ENCODE measurements around the gene ZCCHC24. TPM values are rescaled to one million over a fixed set of nuclear protein-coding genes. Genes with fewer than 3 reads are reported as not detected.
A peak's percentile ranks its signal among the peaks of the same experiment; 100 is the strongest.

ZCCHC24 gene
- polyA plus RNA-seq (2013, experiment 1 of 2; ENCODE audit: insufficient read length): 40.9 TPM
- 42.8 TPM for polyA plus RNA-seq (2013, experiment 2 of 2; ENCODE audit: insufficient read length)

DNA sequence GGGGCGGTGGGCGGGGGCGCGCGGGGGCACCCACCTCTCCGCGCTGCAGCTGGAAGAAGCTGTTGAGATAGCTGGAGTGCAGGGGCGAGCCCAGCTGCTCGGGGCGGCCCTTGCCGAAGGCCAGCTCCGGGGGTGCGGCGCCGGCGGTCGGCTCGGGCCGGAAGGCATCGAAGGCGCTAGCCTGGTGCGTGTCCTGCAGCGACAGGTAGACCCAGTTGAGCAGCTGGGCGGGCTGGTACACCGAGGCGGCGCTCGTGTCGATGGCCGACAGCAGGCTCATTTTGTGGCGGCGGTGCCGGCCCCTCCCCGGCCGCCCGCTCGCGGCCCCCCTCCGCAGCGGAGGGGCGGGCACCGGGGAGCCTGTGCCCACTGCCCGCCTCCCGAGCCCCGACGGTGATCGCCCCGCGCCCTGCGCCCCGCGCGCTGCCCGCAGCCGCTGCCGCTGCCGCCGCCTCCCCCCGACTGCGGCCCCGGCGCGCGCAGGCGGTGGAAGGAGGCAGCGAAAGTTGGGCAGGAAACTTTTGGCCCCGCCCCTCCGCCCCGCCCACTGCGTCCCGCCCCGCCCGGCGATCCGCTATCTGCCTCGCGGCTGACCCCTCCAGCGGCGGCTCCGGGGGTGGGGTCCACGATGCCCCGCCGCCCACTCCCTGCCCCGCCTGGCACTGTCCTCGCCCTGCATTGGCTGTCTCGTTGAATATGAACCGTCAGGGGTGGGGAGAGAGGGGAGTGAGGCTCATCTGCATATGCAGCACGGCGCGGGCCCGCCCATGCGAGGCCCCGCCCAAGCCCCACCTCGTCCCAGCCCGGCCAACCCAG lies at the start of gene ZCCHC24:
Gene ZCCHC24 (minus strand): TSS at position 464 of the 816 bp plus-strand sequence. CDS start 184 bp downstream, at position 280.
- peak; percentile 100 for DNase-seq

DNA sequence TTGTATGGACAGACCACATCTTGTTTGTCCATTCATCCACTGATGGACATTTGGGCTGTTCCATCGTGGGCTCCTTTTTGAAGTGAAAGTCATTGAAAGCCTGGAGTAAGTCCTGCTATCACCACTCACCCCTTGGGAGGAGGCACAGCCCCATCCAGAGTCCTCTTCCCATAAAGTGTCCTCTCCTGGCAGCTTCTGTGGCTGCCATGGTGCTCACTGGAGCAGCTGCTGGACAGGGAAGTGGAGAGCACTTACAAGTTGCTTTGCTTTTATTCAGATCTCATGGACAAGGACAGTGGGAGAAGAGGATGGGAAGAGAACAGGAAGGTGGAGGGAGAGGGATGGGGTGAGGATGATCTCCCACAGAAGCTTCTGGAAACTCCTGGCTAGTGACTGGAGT lies 48.4 kb upstream of the ZCCHC24 start:
- no peak for DNase-seq

DNA sequence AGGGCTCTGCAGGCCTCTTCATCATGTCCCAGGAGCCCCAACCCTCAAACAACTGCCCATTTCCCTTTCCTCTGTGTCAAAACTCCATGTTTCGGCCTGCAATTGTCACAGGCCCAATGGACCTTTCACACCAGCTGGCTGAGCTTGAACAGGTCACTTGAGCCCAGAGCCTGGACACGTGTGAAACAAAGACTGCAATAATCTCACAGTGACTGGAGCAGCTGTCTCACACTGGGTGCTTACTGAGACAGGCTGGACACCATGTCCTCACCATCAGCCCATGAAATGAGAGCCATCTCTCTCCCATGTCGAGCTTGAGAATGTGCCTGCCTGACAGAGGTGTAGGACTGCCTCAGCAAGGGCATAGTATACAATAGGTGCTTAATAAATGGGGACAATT lies 47.4 kb upstream of the ZCCHC24 start:
- DNase-seq: no peak

DNA sequence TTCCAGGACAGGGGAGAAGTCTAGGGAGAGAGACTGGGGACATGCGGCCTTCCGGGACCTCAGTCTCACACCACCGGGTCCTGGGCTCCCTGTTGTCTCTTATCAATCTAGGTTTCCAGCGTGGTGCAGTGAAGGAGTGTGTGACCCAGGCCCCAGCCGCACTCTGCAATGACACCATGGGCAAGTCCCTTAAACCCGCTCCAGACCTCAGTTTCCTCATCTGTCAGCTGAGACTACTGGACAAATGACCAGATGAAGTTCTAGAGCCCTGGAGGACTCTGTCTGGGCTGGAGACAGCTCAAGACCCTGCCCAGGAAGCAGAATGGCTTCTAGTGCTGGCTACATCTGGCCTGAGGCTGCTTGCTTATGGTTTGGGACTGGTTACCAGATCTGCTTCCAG lies 46.8 kb upstream of the ZCCHC24 start:
- no peak for DNase-seq

DNA sequence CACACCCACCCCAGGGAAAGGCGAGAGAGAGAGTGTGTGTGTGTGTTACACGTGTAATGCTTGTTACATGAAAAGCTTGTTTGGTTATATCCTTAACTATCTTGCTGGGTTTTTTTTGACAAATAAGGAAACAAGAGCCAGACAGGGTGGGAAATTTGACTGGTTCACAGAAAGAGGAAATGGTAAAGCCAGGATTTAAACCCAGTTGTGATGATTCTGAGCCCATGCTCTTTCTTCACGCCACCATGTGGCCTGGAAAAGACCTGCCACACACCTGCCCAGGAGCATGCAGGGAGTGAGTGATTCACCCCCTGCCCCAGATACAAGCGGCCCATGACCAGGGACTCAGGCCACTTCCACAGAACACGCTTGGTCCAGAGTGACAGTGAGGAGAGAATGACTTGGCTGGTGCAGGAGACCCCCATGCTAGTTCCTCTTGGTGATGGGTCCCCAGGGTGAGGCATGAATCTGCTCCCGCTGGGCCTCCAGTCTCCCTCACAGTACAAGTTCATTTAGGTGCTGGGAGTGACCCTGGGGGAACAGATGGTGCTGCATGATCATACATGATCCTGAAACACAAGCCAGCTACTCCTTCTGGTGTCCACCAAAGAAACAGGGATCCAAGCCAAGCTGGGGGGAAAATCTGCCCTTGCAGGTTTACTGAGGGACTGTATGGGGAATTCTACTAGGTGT lies 45.9 kb upstream of the ZCCHC24 start:
- DNase-seq: no peak

DNA sequence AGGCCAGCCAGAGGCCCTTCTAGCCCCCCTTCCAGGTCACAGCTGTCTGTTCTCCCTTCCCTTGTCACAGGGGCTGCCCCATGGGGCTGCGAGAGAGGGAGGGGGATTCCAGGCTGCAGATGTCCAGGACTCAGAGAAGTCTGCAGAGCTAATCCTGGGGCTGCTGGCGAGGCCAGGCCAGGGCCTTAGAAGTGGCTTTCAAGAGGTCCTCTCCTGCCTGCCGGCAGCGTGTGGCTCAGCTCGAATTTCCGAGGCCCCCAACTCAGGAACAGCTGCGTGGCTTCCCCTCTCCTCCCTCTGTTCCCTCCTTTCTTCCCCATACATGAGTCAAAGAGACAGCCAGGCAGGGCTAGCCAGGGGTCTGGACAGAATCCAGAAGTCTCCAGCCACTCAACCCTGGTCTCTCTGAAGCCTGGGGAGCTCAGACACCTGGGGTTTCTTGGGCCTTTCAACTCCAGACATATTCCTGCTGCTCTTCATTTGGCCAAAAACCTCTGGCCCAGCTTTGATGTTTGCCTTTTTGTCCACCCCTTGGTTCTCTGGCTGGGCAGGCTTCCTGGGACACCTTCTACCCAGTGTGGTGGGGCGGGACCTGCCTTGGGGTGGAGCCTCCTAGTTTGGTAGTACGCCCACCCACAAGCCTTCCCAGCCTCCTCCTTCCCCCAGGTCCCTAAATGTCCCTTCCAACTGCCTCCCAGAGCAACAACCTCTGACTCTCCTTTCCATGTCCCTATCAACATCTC lies 45.1 kb upstream of the ZCCHC24 start:
- DNase-seq: peak; percentile 56

DNA sequence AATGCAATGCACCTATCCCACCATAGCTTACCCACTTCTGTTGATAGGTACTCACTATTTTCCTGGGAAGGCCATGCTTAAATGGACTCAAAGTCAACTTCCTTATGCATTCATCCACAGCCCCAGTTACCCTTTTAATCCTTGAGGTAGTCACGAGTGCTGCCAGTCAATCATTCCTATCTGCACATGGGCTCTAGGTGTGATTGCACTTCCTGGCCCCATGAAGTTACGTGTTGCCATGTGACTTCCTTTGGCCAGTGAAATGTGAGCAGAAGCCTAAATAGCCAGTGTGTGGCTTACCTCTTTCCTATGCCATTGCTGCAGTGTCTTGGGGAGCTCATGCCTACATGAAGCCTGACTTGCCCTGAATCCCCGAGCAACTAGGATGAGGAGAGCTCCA lies 43.4 kb upstream of the ZCCHC24 start:
- DNase-seq: no peak

DNA sequence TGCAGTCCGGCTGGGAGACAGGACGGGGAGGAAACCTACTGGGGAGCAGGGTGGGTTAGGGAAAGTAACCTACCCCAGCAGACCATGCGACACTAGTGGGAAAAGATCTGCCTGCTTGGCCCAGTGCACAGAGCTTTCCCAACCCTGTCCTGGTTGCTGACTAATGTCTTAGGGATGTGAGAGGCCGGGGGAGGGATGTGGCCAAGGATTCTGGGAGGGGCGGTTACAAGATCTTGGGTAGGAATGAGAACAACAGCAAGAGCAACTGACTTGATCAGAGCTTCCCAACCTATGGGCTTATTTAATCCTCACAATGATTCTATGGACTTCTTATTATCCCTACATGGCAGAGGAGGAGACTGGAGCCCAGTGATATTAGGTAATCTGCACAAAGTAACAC lies 42.9 kb upstream of the ZCCHC24 start:
- DNase-seq: peak; percentile 94

DNA sequence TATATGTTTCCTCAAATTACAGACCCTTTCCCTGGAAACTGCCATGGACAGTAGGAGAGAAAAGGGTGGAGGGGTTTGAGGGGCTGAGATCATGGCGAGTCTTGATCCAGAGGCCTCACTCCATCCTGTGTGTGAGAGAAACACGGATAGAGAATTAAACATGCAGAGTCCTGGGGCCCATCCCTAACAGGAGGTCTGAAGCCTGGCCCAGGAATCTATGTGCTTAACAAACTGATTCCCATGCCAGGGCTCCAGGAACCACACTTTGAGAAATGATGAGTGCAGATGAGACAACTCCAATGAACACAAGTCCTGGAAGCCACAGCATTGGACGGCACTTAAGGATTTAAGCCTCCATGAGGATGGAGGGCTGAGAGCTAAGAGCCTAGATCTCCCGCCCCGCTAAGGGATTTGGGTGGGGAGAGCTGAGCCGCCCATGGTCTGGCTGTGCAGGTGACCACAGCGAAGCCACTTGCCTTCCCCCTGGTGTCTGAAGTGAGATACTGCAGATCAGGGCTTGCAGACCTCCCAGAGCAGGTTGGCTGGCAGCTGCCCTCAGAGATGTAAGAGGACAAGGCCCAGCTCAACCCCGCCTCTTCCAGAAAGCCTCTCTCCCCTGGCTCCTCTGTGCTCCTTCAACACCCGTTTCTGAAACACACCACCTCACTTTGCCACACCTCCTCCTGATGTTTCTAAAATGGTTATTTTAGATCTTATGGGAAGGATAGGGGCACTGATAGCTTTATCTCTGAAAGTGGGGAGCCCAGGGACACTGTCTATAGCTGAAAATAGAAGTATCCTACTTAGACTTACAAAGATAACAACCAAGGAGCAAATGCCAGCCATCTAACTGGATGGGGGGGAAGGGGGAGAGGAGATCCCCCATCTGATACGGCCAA lies 42.1 kb upstream of the ZCCHC24 start:
- DNase-seq: peak; percentile 62

DNA sequence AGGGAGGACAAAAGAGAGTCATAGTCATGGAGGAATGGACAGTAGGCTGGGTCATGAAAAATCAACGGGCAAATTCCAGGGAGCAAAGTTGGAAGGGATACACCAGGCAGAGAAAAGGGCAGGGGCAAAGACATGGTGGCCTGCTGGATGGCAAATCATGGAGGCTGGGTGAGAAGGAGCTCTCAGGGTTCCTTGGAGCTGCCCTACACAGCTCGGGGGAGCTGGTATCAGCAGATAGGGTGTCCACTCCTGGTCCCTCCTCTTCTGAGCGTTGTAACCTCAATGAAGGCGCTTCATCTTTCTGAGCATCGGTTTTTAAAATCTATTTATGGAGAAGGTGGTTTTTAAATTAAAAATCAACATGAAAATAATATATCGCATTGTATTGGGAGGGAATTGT lies 39.1 kb upstream of the ZCCHC24 start:
- no peak for DNase-seq

DNA sequence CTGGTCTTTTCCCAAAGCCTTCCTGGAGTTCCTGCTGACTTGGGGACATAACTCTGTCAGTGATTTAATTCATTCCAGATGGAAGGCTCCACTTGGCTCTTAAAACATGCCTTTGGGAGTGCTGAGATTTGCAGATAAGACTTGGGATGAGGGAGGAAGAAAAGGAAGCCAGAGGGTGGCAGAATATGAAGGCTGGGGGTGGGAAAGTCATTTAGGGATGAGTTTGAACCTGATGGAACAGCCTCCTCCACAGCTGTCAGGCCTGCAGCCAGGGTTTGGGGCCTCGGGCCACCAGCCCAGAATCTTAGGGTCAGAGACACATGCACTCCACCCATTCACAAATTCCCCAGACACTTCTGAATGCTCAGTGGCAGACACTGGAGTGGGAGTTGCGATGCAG lies 38.5 kb upstream of the ZCCHC24 start:
- peak; percentile 93 for DNase-seq

DNA sequence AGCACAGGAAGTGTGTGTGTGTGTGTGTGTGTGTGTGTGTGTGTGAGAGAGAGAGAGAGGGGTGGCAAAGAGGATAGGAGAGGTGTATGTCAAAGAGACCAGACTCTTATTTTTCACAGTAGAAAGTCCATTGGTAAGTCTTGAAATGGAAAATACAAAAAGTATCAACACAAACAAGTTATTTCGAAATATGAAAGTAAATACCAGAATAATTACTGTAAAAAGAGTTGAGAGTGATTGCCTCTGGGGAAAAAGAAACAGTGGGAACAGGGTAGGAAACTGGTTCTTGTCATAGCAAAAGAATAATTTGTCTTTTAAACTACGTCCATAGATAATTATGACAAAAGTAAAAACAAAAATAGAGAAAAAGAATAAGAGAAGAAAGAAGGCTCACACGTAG lies 37.9 kb upstream of the ZCCHC24 start:
- peak; percentile 11 for DNase-seq

DNA sequence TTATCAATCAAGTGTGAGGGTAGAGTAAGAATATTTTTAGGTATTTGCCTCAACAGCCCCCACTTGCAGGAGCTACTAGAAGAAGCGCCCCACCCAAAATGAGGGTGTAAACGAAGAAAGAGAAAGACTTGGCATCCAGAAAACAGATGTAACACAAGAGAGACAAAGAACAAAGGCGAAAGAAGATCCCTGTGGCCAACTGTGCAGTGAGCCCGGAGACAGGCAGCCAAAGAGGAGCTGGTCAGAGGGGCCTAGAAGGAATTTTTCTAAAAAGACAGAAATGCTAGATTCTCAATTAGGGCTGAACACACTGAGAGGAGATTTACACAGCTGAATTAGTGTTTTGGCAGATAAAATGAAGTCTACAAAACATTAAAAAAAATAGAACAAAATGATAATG lies 37.3 kb upstream of the ZCCHC24 start:
- no peak for DNase-seq

DNA sequence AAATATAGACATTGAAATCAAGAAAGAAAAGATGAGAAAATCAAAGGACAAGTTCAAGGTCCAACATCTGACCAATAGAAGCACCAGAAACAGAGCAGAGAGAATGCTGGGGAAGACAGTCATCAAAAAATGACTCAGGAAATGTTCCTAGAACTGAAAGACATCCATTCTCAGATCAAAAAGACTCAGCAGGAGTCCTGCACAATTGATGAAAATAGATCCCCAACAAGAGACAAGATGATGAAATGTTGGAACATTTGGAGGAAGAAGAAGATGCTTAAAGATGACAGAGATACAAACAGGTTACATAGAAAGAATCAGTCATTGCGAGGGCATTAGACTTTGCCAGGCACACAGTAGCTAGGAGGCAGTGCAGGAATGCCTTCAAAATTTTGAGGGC lies 36.9 kb upstream of the ZCCHC24 start:
- DNase-seq: peak; percentile 12

DNA sequence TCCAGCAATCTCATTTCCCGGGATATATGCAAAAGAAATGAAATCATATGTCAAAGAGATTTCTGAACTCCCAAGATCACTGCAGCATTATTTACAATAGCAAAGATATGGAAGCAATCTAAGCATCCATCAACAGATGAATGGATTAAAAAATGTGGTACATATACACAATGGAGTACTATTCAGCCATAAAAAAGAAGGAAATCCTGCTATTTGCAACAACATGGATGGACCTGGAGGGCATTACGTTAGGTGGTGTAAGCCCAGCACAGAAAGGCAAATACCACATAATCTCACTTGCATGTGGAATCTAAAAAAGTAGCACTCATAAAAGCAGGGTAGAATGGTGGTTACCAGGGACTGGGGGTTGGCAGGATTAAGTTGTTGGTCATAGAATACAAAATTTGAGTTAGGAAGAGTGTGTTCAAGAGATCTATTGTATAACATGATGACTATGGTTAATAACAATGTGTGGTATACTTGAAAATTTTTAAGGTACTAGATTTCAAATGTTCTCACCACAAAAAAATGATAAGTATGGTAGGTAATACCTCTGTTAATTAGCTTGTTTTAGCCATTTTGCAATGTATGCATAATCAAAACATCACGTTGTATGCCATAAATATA lies 34.0 kb upstream of the ZCCHC24 start:
- DNase-seq: peak; percentile 24

DNA sequence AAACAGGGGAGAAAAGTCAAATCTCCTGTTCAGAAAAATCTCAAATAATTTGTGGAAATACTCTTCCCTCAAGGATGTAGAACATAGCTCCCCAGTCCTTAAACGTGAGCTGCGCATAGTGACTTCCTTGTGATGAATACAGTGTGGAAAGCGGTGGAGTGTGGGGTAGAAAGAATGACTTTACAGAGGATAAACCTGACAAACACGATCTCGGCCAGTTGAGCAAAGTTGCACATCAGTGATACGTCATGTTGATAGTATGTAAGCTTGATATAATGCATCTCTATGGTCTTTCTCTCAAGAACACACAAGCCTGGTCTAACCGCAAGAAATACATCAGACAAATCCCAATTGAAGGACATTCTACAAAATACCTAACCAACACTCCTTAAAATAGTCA lies 32.0 kb upstream of the ZCCHC24 start:
- DNase-seq: no peak

DNA sequence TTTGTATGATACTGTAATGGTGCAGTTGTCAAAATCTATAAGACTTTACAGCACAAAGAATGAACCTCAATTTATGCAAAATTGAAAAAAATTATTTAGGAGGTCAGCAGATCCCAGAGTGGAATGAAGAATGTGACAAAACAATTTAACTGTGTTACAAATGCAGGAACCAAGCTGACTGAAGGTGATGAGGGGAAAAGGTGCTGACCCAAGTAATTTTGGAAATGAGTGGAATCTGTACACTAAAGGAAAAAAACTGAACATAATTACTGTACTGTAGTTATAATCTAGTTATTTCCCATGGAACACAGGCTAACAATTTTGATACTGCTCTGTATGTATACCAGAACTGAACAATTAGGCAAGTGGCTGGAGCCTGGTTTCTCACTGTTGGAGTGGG lies 31.2 kb upstream of the ZCCHC24 start:
- DNase-seq: no peak

DNA sequence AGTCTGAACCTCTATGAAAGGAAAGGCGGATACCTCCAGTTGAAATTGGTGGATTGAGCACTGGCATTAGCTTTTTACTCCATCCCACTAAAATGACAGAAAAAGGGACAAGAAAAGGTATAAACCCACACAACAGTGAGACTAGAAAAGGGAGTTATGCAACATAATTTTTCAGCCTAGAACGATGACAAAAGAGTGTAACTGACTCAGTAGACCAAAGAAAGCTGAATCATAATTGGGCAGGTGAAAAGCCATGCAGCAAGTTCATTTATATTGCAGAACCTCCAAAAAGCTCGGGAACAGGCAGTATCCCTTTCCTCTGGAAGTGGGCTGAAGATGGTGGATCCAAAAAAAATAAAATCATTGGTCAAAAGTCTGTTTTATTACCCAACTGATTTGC lies 30.5 kb upstream of the ZCCHC24 start:
- DNase-seq: no peak

DNA sequence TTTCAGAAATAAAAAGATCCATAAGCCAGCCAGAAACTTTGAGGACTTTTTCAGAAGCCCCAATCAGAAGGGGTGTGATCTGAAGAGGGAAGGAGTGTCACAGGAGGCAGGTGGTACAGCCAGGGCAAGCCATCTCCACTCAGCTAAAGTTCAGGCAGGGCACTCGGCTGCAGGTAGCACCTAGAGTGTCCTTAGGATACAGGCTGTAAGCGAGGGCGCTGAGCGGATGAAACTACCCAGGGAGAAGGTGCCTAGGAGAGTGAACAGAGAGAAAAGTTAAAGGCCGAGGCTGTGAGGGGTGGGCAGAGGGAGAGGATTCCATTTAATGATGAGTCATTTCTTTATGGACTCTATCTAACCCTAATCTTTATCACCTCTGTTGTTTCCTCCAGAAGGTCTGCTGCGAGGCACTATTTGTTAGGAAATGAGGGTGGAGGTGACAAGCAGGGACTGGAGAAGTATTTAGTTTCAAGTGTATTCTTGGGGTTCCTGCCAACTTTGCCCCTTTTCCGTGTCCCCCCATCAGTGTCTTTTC lies 29.8 kb upstream of the ZCCHC24 start:
- no peak for DNase-seq

DNA sequence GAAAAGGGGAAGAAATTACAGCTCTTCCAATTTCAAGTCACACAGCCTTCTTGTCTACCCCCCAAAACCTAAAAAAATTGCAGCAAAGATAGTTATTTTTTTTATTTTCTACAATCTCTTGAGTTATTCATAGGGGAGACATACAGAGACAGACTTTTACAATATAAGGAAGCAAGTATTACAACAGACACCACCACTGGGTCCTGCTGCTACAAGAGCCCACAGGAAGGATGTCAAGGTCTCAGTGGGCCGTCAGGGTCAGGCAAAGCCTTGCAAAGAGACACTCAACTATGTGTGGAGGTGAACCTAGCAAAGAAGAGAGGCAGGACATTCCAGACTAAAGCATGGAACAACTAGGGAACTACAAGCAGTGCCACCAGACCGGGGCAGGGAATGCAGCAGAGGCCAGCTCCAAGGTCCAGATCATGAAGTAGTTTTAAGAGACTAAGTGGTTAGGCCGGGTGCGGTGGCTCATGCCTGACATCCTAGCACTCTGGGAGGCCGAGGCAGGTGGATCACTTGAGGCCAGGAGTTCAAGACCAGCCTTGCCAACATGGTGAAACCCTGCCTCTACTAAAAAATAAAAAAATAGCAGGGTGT lies 28.2 kb upstream of the ZCCHC24 start:
- DNase-seq: no peak

DNA sequence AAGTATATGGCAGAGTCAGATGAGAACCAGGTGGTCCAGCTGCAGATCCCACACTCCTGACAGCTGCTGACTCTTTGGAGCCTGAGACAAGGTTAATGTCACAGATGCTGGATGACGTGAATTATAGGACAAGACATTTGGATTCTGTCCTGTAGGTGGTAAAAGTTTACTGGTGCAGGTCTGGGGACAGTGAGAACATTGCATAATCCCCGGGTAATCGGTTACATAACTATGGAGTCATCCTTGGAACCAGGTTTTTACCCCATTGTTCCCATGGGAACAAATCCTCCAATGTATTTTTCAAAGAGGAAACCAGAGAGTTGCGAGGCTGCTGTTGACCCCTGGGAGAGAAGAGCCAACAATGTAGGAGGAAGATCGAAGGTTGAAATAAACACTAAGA lies 27.5 kb upstream of the ZCCHC24 start:
- no peak for DNase-seq

Measured in fibroblast of skin of abdomen (primary cell).